Iris pigment epithelial cell (primary cell): ENCODE measurements around the gene WDR31.
"Not testable (repeated sequence)": the region's sequence is repeated elsewhere in the genome, so short reads cannot be mapped to it uniquely, and the experiment has no call there.

Experiments
- DNase-seq: peaks from one replicate; pipeline ENCODE4 v3.0.0-alpha.2; 2011; ENCODE audit warnings: low read depth

Gene WDR31

DNA sequence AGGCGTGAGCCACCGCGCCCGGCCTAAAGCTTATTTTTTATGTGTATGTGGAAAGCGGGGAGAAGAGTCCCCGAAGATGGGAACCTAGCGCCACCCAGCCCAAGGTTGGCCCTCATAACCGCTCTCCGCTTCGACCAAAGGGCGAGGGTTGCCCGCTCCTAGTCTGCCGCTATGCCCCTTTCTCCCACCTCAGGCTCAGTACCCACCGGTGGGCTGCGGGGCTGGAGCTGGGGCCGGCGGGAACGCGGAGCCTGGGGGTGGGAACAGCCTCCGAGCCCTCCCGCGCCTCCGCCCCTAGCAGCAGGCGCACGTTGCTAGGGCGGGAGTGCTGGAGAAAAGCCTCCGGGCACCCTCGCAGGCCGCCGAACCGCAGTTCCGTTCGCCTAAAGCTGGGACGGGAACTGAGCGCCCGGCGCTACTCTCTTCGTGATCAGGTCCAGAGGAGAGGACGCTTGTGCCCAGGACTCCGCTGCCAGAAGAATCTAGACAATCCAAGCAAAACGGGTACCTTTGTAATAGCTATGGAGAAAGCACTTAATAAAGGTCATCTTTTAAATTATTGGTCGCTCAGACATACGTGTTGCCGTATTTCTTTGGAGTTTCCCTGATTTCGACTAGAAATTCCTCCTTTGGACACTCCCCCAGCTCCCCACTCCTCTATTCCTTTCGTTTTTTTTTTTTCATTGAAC, at the start of gene WDR31:
TSS of gene WDR31 (minus strand) at position 265 of the 689 bp plus-strand sequence. CDS start 8,253 bp downstream, outside the sequence.
- peak; percentile 92 for DNase-seq

GRCh38 chr9:113389451-113389850, 49.4 kb upstream of the WDR31 start:
- no peak for DNase-seq

- no peak for DNase-seq
These were observed 48.8 kb upstream of the WDR31 start for GRCh38 chr9:113388833-113389232.

DNA sequence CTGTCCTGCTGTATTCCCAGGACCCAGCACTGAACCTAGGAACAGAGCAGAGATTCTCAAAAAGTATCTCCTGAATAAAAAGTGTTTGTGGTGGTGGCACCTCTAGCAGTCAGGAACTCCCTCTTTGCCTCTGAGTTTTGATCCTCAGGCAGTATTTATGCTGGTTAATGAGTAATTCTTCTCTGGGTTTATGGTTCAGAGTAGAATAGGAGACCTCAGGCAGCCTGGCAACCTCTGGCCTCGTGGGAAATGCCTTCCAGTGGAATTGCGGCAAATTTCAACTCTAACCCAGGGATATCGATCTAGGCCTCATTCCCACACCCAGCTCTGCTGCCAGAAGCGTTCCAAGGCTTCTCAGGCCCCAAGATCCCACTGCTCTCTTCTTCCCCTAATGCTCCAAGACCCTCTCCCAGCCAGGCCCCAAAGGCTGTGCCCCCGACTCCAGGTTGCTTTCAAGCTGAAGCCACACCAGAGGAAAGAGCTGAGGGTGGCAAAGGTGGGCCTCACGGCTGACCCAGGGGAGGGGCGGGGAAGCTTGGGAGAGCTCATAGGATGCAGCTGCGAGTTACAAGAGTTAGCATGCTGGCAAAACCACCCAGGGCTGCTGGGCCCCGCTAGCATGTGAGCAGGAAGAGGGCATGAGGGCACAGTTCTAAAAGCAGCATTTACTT, 47.6 kb upstream of the WDR31 start:
- DNase-seq: no peak

DNA sequence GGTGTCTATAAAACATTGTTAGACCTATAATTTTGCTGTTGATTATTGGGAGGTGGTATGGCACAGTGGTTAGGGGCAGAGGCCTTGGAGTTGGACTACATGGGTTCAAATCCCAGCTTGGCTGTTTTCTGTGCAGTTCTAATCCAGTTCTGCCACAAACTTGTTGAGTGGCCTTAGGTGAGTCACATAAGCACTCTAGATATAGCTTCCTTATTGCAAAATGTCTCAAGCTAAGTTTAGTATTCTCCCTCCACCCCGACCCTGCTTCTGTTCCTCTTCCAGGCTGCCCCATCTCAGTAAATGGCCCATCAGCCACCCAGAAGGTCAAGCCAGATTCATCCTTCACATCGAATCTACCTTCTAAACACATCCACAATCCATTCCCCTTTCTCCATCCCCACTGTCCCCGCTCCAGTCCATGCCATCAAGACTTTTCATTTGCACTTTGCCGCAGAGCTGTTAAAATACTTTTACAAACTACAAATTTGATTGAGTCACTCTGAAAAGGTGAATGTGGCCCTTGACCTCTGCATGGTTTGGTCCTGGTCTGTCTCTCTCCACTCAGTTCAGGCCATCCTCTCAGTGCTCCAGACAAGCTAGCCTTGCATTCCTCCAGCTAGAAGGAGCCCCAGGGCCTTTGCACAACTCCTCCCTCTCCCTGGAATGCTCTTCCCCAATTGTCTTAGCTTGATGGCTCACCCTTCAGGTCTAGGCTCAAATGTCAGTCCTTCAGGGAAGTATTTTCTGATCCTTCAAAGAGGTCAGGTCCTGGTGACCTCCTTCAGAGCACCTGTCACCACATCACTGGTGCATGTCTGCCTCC, 46.7 kb upstream of the WDR31 start:
- DNase-seq: no peak

GRCh38 chr9:113381909-113382411, 41.9 kb upstream of the WDR31 start:
- DNase-seq: no peak

DNA sequence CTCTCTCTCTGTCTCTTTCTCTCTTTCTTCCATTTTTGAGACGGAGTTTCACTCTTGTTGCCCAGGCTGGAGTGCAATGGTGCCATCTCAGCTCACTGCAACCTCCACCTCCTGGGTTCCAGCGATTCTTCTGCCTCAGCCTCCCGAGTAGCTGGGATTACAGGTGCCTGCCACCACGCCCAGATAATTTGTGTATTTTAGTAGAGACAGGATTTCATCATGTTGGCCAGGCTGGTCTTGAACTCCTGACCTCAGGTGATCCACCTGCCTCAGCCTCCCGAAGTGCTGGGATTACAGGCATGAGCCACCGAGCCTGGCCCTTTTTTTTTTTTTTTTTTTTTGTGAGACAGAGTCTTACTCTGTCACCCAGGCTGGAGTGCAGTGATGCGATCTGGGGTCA, 41.4 kb upstream of the WDR31 start:
- DNase-seq: not testable (repeated sequence)

DNA sequence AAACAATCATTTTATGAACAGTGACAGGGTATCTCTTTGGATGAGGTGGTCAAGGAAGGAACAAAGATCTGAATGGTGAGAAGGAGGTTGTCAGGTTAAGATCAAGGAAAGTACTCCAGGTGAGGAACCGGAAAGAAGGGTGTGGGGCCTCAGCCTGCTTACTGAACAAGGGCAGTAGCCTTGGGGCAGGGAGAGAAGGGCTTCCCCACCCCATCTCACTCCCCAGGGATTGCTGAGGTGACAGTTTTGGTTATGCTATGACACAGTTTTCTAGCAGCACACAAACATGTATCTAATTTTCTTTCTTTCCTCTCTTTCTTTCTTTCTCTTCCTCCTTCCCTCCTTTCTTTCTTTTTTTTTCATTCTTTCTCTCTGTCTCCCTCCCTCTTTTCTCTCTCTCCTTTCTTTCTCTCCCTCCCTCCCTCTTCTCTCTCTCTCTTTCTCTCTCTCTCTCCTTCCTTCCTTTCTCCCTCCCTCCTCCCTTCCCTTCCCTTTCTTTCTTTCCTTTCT, 40.8 kb upstream of the WDR31 start:
- DNase-seq: no peak

DNA sequence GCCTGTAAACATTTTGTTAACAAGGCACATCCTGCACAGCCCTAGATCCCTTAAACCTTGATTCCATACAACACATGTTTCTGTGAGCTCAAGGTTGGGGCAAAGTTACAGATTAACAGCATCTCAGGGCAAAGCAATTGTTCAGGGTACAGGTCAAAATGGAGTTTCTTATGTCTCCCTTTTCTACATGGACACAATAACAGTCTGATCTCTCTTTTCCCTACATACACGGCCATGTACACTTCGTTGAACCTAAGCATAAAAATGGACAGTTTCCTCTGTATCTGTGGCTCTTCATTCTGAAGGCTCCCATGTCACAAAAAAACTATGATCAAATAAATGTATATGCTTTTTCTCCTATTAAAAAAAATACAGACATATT, 39.7 kb upstream of the WDR31 start:
- not testable (repeated sequence) for DNase-seq

GRCh38 chr9:113379094-113379828, 39.2 kb upstream of the WDR31 start:
- DNase-seq: not testable (repeated sequence)

DNA sequence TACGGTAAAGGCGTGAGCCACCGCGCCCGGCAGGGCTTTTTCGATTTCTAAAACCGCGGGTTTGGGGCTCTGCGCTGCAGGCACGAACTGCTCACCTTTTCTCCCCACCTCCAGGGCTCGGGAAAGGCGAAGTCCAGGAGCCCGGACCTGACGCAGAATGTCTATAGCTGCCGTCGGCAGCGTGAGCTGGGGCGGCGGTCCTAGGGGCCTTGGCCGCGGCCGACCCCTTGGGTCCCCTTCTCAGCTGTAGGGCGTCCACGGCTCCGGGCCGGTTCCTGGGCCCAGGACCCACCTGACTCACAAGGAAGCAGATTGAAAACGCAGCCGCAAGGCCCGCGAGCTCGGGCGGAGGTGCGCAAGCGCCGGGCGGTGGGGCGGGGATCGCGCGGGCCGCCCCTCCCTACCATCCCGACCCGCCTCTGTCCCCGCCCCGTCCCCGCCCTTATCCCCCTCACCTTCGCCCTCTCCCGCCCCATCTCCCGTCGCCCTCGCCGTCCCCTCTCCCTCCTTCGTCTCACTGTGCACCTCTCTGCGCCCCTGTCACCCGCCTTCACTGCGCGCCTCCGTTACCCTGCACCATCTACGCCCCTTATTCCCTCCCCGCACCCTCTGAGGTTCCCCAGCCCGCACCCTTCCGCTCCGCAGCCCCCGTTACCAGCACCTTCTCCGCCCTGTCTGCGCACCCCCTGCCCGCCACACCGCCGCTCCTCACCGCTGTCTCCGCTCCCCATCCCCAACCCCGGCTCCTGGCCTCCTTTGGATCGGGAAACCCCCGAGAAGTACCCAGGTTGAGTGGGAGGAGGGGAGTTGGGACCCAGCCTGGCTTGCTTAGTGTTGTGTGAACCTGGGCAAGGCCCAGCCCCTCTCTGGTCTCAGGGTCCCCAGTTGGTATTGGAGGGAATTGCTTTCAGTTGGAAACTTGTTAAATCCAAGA, 36.8 kb upstream of the WDR31 start, which contains the start of gene HDHD3:
TSS of gene HDHD3 (minus strand) at position 353 of the 934 bp plus-strand sequence. CDS start 2,632 bp downstream, outside the sequence.
- peak; percentile 73 for DNase-seq

- DNase-seq: peak; percentile 57
These were observed 35.3 kb upstream of the WDR31 start for GRCh38 chr9:113375057-113376023.

DNA sequence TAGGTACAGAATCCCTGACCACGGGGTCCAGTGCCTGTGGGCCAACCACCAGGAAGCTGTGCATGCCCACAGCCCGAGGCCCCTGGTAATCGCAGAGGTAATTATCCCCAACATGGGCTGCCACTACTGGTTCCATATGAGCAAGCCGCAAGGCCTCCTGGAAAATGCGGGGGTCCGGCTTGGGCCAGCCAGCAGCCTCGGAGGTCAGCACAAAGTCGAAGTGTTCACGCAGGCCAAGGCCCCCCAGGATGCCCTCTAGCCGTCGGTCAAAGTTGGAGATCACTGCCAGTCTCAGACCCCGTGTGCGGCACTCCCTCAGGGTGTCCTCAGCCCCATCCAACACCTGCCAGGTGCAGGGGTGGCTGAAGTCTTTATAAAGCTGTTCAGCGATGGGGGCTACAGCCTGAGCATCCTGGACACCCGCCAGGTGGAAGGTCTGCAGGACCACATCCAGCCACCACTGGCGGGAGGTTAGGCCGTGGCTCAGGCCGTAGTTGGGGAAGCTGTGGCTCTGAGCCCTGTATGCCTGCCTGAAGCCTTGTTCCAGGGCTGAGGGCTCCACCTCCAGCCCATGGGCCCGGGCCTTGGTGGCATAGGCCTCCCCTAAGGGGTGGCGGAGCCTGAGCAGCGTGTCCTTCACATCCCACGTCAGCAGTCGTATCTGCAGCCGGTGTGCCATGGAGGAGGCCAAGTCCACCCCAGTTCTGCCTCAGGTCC, 33.8 kb upstream of the WDR31 start:
- no peak for DNase-seq

GRCh38 chr9:113373256-113373655, 33.2 kb upstream of the WDR31 start:
- DNase-seq: no peak

GRCh38 chr9:113372059-113372458, 32.0 kb upstream of the WDR31 start:
- no peak for DNase-seq

GRCh38 chr9:113370806-113371325, 30.8 kb upstream of the WDR31 start:
- DNase-seq: no peak

GRCh38 chr9:113369855-113370140, 29.7 kb upstream of the WDR31 start:
- DNase-seq: no peak
